H54 (cell line): ENCODE results near the gene JARID2.
"Not testable (repeated sequence)": the region's sequence is repeated elsewhere in the genome, so short reads cannot be mapped to it uniquely, and the experiment has no call there.

Experiments
- DNase-seq: peaks from one replicate; pipeline ENCODE4 v3.0.0; 2011; ENCODE audit warnings: low spot score, mixed read lengths; ENCODE audit not compliant: insufficient read length
- FAIRE-seq: peaks from 3 replicates; lab custom pipeline; 2011; peaks lifted over from hg19 to GRCh38; lab: Jason Lieb, UNC
- POLR2A ChIP-seq: IDR thresholded peaks from 2 replicates; pipeline ENCODE4 v1.6.1; 2011; ENCODE audit warnings: low read depth, mild to moderate bottlenecking, low read length

JARID2 gene

GRCh38 chr6:15538106-15538505 is 292.2 kb downstream of the JARID2 start:
- no peak for TF ChIP-seq POLR2A
- FAIRE-seq (no peak), DNase-seq (no peak)

- FAIRE-seq (no peak), DNase-seq (no peak)
- TF ChIP-seq POLR2A, result no peak
Measured at GRCh38 chr6:15538766-15539495, 293.1 kb downstream of the JARID2 start.

GRCh38 chr6:15539722-15540270 is 293.9 kb downstream of the JARID2 start:
- no peak for TF ChIP-seq POLR2A
- DNase-seq (no peak), FAIRE-seq (no peak)

GRCh38 chr6:15543332-15543917 is 297.6 kb downstream of the JARID2 start:
- not testable (repeated sequence) for FAIRE-seq, DNase-seq

GRCh38 chr6:15544321-15544900 is 298.5 kb downstream of the JARID2 start:
- DNase-seq (no peak), FAIRE-seq (no peak)
- TF ChIP-seq POLR2A, result no peak

- no peak for TF ChIP-seq POLR2A
- no peak for FAIRE-seq
- no peak for DNase-seq
Measured at GRCh38 chr6:15546591-15546990, 300.7 kb downstream of the JARID2 start.

GRCh38 chr6:15547400-15547799 is 301.5 kb downstream of the JARID2 start:
- DNase-seq, result no peak
- FAIRE-seq, result no peak
- no peak for TF ChIP-seq POLR2A

GRCh38 chr6:15549371-15549770 is 303.5 kb downstream of the JARID2 start:
- TF ChIP-seq POLR2A, result no peak
- FAIRE-seq (no peak), DNase-seq (no peak)

GRCh38 chr6:15550546-15551123 is 304.8 kb downstream of the JARID2 start:
- no peak for TF ChIP-seq POLR2A
- no peak for DNase-seq
- FAIRE-seq, result no peak

GRCh38 chr6:15551262-15551661 is 305.4 kb downstream of the JARID2 start:
- FAIRE-seq, result no peak
- no peak for TF ChIP-seq POLR2A

GRCh38 chr6:15551798-15552197 is 305.9 kb downstream of the JARID2 start:
- FAIRE-seq, result no peak
- TF ChIP-seq POLR2A, result no peak
- no peak for DNase-seq

More at GRCh38 chr6:15551262-15551661, 305.4 kb downstream of the JARID2 start:
- DNase-seq, result no peak

- DNase-seq (no peak), FAIRE-seq (no peak)
- TF ChIP-seq POLR2A, result no peak
Measured at GRCh38 chr6:15553031-15553430, 307.2 kb downstream of the JARID2 start.

GRCh38 chr6:15553736-15554294 is 307.9 kb downstream of the JARID2 start:
- FAIRE-seq, result no peak
- no peak for DNase-seq
- TF ChIP-seq POLR2A, result no peak

GRCh38 chr6:15554728-15555100 is 308.8 kb downstream of the JARID2 start:
- no peak for FAIRE-seq
- DNase-seq, result no peak
- no peak for TF ChIP-seq POLR2A
